ENCODE data around the gene CFAP58.

GRCh38 chr10:104325436-104326435 lies 27.9 kb upstream of the CFAP58 start:
- TF ChIP-seq CTCF (IDR thresholded peaks at IDR 0.05) (no peak), POLR2A (IDR thresholded peaks at IDR 0.05) (no peak), POLR2AphosphoS5 (IDR thresholded peaks at IDR 0.05) (no peak)

Data from prostate gland (tissue), 2 donors.